Measurements from ENCODE around the gene CCDC112. TPM values are rescaled to one million over a fixed set of nuclear protein-coding genes. Genes with fewer than 3 reads are reported as not detected.
A peak's percentile ranks its signal among the peaks of the same experiment; 100 is the strongest.

Gene CCDC112
- total and polyA plus RNA-seq, 2 of the 13 experiments (the other 11 are each of a cell fraction or from before 2014, with no cell fraction given), result 1.1 to 2.8 TPM

GRCh38 chr5:115296124-115297022 lies at the start of gene CCDC112 (continued):
- no peak for TF ChIP-seq ZNF318 (CRISPR knock-in tag; IDR thresholded peaks at IDR 0.05)
- TF ChIP-seq ZNF180 (CRISPR knock-in tag; IDR thresholded peaks at IDR 0.05; ENCODE audit: borderline replicate concordance, low read depth), result no peak
- no peak for TF ChIP-seq RFX5 (IDR thresholded peaks at IDR 0.05; ENCODE audit: low read depth, low read length)
- TF ChIP-seq ETS1 (CRISPR knock-in tag; IDR thresholded peaks at IDR 0.05), result no peak
- no peak for TF ChIP-seq PAWR (CRISPR knock-in tag; IDR thresholded peaks at IDR 0.05; ENCODE audit: borderline replicate concordance)
- TF ChIP-seq SNAPC5 (CRISPR knock-in tag; IDR thresholded peaks at IDR 0.05; ENCODE audit: borderline replicate concordance), result no peak
- no peak; the same call in 1 of the 2 replicates for TF ChIP-seq ZNF749 (CRISPR knock-in tag; IDR thresholded peaks at IDR 0.05; ENCODE audit: borderline replicate concordance)
- TF ChIP-seq NR2F6 (IDR thresholded peaks at IDR 0.05), result no peak
- no peak for TF ChIP-seq NR2F6 (CRISPR knock-in tag; IDR thresholded peaks at IDR 0.05)
- no peak for TF ChIP-seq PTBP1 (IDR thresholded peaks at IDR 0.05; ENCODE audit: low read depth, low read length, poor library complexity, severe bottlenecking)
- TF ChIP-seq ZSCAN22 (CRISPR knock-in tag; IDR thresholded peaks at IDR 0.05), result no peak
- no peak for TF ChIP-seq ESRRA (CRISPR knock-in tag; IDR thresholded peaks at IDR 0.05; ENCODE audit: low read depth)
- TF ChIP-seq NFKB2 (CRISPR knock-in tag; IDR thresholded peaks at IDR 0.05; ENCODE audit: borderline replicate concordance), result peak; percentile 62; the same call in 1 of the 2 replicates
- TF ChIP-seq BRF2 (CRISPR knock-in tag; IDR thresholded peaks at IDR 0.05), result 0 out of 2 replicates have a peak, but pooled peaks have one; percentile 41
- no peak for TF ChIP-seq MEIS2 (CRISPR knock-in tag; IDR thresholded peaks at IDR 0.05)
- no peak for TF ChIP-seq ZNF546 (CRISPR knock-in tag; conservative IDR thresholded peaks at IDR 0.05)
- no peak for TF ChIP-seq ZBTB25 (CRISPR knock-in tag; IDR thresholded peaks at IDR 0.05)
